ENCODE results near the gene YWHAB.
"Not testable (repeated sequence)": the region's sequence is repeated elsewhere in the genome, so short reads cannot be mapped to it uniquely, and the experiment has no call there.

YWHAB gene

DNA sequence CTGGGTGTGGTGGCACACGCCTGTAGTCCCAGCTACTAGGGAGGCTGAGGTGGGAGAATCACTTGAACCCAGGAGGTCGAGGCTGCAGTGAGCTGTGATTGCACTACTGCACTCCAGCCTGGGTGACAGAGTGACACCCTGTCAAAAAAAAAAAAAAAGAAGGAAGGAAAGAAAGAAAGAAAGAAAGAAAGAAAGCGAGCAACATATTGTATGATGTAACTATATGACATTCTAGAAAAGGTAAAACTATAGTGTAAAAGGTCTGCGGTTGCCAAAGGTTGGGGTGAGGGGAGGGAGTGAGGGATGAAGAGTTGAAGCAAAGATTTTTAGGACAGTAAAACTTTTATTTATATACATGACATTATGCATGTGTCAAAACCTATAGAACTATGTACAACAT lies 3.1 kb upstream of the YWHAB start:
- DNase-seq = not testable (repeated sequence)

DNA sequence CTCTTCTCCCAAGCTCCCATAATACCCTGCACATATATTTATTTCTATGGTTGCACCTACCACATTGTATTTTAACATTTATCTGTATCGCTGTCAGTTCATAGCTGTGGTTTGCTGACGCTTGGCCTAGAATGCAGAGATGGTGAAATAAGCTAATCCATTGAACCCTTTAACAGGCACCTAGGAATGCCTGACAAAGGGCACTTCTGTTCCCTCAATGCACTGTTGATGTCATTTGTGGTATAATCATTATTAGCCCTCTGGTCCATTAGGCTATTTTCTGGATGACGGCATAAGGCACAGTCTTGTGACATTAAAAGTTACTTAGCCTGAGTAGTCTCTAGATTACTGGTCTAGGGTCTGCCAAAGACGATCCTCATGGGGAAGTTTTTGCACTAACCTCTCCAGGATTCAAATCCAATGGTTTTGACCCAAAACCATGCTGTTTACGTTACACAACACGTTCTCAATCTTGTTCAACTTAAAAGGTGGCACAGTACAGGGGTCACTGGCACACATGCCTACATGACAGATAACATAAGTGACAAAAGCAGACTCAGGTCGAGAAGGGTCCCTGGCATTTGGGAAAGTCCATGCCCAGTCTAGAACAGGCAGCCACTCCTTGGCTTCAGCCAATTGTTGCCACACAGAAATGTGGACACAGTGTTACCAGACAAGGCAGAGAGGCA lies 2.1 kb upstream of the YWHAB start:
- DNase-seq = no peak

DNA sequence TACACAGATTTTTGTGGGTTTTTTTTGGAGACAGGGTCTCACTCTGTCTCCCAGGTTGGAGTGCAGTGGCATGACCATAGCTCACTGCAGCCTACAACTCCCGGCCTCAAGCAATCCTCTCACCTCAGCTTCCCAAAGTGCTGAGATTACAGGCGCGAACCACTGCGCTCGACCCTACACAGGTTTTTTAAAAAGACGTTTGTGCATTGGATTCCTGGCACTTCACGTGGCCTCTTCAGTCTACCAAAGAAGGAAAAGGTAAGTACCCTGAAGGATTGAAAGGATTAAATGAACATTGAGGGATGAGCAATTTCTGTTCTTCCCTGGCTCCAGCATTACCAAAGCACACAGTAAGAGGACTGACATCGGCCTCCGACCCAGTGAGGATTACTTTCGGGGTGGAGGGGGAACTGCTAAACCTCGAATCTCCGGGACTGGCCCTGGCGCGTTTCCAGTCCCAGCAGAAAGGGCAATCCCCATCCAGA lies 556 bp upstream of the YWHAB start:
- DNase-seq = no peak

DNA sequence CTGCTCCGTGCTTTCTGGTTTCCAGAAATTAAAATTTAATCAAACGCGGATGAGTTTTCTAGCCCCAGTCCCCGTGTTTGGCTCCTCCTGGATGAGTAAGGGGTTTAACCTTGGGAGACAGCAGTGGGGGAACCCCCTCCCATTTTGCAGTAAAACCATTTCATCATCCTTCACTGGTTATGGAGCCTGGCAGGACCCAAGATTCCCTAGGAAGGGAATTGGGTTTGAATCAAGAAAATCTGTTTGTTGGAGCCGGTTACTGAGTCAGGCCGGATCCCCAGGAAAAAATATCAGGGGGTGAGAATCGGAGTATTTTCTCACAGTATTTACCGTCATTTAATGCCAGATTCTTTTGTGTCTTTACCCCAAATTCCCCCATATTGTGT lies 754 bp downstream of the YWHAB start:
- no peak for DNase-seq

DNA sequence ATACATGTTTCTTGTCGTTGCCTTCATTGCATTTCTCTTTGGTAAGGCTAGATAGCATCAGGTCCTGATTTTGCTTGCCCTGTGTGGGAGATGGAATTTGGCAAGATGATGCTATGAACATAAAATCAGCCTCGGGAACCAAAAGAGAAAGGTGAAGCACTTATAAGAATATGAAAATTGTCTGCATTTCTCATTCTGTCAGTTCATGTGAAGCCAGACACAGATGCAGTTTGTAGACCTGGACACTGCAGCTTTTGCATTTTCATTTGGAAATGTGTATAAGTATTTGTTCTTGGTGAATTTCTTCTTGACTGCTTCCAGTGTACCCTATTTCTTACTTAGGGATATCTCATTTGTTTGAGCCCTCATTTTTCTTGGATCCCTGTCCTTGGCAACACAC lies 1.3 kb downstream of the YWHAB start:
- DNase-seq = no peak

DNA sequence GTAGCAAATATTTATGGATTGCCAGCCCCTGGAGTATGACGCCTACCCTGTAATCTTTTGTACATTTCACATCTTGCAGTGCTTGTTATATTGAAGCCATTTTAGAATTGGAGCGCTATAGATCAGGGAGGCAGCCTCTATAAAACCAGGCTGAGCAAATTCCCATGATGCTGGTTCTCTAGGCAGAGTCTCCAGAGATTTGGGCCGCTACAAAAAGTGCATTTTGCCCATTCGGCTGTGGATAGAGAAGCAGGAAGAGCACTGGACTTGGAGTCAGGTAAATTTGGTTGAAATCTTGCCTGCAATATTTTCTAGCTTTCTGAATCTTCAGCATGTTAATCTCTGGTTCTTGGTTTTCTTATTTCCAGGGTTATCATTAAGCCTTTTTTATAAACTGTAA lies 2.0 kb downstream of the YWHAB start:
- no peak for DNase-seq

DNA sequence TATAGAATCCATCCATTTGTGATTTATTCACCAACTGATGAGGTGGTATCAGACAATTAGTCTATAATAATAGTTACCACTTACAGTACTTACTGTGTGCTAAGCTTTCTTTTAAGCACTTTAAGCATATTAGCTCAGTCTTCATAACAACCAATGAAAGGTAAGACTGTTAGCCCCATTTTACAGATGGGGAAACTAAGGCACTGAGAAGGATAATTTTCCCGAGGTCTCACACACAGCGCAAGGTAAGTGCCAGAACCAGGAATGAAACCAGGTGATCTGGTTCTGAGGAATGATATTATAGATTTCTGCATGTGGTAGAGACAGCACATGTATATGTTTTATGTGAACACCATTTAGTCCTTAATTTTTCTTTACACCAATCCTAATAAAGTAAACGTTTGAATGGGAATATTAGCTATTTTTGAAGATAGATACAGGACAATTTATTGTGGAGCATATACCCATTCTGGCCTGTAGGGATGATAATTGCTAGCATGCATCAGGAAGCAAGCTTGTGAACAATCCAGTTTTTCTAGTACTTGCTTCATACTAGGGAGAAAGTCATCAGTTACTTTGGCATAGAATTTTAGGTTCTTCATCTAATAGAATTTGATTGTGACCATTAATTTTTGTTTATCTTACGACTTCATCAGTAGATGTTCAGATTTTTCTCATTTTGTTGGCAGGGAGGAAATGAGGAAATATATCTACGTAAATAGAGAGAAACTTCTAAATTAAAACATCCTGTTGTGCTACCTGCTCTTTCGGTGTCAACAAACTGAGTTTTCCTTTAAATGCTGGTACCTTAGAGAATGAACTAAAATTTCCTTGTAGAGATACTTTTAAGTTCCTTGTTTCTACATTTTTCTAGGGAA lies 3.0 kb downstream of the YWHAB start:
- peak in 1 of 2 donors; percentile 35 for DNase-seq

DNA sequence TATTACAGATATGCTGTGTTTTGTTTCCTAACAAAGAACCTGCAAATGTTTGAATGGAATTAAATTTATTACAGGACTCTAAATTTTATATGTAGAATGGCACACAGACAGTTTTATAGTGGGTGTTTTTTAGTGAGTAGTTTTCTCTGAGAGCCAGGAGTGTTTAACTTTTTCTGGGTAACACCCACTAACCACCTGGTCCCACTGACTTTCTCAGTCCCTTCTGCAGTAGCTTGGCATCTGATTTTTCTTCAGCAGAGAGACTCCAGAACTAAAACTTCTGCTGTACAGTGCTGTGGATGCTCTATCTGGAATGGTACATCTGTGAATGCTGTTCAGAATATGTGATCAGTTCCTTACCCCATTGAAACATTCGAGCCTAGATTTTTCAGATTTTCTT lies 6.3 kb downstream of the YWHAB start:
- no peak for DNase-seq

DNA sequence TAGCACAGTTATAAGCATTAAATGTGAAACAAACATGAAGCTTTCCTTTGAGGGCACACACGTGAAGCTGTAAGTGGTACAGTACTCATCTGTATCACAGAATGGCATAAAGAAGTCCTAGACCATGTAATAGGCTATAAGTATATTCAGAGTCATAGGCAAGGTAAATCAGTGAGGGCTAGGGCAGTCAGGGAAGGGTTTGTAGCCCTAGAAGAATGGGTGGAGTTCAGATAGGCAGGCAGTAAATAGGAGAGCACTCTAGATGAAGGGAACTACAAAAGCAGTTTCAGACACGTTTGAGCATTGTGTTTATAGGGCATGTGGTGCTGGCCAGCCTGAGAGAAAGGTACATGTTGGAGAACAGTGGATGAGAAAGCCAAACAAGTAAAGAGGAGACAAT lies 9.5 kb downstream of the YWHAB start:
- DNase-seq = no peak

DNA sequence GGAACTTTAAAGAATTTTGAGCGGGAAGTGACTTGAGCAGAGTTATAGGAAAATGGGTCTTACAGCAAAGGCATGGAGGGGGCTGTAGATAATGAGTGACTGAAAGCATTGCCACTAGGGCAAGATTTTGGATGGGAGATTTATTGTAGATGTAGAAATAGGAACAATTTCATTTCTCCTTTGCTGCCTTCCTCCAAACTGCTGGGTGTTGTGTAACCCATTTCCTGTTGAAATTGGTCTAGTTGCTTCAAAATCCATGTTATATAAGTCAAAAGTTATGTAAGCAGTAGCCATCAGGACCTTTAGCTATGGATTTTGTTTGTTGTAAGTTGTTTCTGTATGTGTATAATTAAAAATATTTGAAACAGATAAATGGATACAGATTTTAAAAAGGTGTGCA lies 11.1 kb downstream of the YWHAB start:
- no peak for DNase-seq

DNA sequence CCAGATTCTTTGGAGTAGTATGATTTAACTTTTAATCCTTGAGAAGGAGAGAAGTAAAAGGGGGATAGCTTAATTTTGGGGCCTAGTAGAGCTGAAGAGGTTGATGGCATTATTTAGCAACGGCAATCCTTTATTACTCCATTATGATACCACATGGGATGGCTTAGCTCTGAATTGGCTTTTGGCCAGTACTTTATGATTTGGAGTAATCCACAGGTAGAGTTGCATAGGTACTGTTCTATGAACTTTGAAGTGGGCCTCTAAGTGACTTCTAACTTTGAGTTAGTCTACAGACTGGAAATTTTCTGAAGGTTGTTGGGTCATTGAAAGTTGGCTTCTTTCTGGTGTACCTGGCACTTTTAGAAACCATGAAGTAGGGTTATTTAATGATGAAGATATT lies 11.6 kb downstream of the YWHAB start:
- no peak for DNase-seq

DNA sequence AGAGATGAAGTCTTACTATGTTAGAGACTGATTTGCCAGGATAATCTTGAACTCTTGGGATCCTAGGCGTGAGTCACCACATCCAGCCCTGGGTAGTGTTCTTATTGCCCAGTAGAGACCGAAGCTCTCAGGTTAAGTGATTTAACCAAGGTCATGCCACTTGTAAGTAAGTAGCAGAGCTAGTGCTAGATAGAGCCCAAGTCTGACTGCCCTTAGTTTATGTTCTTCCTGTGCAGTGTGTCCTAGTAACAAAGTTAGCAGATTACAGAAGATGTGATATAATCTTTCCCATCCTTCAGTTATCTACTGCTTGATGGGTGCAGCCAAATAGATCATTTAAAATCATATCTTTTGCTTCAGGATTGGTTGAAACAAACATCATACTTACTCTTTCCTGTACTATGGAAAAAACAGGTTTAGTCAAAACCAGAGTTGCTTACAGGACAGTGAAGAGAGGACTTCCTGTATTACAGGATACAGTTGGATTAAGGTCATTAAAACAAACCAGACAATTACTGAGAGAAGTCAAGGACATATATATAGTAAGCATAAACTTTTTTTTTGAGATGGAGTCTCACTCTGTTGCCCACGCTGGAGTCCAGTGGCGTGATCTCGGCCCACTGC lies 14.8 kb downstream of the YWHAB start:
- no peak for DNase-seq

DNA sequence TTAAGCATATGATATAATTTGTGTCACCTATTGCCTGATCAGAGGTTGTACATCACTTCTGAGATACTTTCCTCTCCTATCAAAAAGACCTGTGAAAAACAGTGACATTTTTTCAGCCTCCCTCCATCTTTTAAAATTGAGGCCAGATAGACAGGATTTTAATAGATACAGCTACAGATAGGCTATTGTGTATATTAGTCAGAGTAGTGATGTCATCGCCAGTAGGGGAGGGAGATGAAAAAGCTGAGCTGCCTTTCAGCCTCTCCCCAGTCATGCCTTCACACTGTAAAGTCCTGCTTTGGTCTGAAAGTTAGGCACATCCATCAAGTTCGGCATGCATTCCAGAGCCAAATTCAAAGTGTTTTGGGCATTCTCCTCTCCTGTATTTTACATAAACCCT lies 16.5 kb downstream of the YWHAB start:
- no peak for DNase-seq

DNA sequence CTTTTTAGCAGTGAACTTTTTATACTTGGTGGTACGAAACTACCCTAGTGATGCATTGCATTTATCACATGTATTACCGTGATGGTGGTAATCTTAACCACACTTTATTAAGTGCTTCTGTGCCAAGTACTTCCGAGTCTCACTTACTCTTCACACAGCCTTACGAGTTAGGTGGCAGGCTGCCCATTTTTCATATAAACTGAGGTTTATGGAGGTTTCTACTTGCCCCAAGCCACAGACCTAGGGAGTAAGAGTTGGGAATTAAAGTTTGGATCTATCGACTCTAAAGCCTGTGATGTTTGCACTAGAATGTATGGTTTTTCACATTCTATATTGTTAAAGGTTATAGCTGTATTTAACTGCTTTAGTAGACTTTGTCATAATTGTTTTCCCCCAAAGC lies 18.9 kb downstream of the YWHAB start:
- no peak for DNase-seq

DNA sequence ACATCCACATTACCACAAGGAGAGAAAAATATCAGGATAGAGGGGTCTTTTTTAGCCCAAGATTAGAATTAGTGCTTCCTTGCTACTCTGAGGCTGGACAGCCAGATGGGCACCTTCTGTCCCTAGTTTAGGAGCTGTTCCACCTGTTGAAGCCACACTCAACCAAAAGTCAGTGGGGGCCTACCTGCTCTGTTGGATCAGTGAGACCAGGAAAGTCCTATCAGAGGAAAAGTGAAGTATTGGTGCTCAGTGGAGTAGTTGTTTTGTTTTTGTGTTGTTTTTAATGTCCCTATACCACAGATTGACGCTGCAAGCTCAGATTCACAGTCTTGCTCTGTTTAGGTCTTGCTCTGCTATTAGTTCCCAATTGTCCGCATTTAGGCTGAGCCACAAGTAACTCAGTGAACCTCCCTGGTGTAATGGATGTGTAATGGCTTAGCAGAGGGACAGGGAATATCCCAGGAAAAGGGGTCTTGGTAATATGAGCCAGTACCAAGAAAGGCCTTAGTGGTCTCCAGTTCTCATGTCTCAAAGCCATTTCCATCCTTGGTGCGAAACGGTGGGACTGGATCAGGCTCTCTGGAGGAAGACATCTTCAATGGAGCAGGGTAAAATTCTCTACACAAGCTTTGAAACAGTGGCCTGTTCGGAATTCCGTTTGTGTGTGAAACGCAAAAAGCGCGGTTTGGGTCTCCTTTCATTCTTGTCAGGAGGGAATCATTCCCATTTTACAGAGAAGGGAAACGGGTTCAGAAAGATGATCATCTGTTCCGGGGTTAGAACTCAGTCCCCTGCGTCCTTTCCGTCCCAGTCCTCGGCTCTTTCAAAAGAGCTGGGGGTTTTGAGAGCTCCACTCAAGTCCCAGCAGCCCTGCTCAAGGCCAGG lies 23.7 kb downstream of the YWHAB start:
- DNase-seq = no peak

DNA sequence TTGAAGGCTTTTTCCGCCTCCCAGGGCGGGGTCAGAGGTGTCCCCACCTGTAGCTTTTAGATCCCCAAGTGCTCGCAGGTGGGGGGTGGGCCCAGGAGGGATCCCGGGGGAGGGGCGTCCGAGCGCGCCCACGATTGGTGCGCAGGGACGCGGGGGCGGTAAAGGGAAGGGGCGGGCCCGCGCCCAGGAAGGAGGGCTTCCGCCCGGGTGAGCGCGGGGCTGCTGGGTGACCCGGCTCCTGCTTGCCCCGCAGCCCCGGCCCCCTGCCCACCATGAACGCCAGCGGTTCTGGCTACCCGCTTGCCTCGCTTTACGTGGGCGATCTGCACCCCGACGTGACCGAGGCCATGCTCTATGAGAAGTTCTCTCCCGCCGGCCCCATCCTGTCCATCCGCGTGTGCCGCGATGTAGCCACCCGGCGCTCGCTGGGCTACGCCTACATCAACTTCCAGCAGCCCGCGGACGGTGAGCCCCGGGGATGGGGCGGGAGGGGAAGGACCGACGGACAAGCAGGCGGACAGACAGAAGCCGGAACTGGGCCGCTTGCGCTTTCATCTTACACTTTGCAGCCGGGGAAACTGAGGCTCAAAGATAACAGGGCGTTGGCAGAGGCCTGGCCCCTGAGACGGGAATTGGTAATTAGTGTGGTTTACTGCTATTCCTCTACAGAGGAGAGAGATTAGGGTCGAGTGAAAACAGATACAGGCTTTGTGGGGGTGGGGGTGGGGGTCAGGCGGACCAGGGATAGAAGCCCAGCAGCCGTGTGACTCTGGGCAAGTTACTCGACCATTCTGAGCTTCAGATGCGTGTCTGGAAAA lies 24.6 kb downstream of the YWHAB start, which contains the start of gene PABPC1L:
TSS of gene PABPC1L (plus strand) at position 189 of the 818 bp plus-strand sequence. CDS start at position 273, 84 bp downstream.
- peak; percentile 77 to 79 for DNase-seq

DNA sequence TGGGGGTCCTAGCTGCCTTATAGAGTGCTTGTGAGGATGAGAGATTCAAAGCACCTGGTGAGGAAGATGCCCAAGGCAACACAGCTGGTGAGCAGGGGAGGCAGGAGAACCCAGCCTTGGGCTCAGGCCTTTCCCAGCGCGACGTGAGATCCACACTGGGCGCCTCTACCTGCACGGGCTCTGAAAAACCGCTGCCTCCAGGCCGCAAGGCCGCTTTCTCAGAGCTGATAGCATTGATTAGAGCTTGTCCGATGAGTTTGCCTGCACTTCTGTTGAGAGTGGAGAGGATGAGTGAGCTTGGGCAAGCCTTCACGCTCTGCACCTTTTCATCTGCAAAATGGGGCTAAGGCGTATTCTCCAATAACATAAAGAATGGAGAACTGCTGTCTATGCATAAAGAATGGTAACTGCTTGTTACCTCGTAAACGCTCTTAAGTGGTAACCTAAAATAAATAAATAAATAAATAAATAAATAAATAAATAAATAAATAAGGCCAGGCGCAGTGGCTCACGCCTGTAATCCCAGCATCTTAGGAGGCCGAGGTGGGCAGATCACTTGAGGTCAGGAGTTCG lies 25.3 kb downstream of the YWHAB start:
- no peak for DNase-seq

DNA sequence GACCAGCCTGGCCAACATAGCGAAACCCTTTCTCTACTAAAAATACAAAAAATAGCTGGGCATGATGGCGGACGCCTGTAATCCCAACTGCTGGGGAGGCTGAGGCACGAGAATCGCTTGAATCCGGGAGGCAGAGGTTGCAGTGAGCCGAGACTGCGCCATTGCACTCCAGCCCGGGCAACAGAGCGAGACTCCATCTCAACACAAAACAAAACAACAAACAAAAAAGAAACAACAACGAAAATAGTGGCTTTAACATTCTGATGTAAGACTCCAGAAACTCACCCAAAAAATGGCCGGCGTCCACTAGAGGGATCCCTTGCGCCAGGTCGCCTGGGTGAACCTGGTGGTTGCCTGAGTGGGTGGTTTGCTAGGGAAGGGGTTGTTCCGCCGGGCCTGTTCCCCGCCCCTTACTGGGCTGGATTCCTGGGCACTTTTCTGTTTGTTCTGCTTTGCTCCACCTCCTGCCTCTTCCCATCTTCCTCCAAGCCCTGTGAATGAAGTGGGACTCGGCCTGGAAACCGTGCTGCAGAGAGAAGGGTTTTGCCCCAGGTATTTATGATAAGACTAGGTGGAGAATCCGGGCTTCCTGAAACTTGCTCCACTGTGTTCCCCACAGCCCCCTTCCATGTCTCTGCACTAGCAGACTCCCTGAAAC lies 25.9 kb downstream of the YWHAB start:
- DNase-seq = peak; percentile 47 to 50

DNA sequence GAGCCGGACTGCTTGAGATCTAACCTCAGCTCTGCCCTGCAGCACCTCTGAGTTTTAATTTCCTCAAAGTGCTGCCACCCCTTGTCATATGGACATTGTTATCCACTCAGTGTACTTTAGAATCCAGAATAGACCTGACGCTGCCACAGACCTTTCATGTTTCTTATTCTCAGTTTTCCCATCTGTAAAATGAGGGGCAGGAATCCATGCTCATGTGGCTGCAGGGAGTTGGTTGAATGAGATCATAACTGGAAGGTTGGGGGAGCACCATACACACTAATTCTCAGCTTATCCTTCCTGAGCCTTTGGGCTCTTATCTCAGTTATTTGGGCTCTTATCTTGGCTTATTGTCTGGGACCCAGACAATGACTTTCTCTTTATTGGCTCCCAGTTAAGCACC lies 26.7 kb downstream of the YWHAB start:
- DNase-seq = no peak

DNA sequence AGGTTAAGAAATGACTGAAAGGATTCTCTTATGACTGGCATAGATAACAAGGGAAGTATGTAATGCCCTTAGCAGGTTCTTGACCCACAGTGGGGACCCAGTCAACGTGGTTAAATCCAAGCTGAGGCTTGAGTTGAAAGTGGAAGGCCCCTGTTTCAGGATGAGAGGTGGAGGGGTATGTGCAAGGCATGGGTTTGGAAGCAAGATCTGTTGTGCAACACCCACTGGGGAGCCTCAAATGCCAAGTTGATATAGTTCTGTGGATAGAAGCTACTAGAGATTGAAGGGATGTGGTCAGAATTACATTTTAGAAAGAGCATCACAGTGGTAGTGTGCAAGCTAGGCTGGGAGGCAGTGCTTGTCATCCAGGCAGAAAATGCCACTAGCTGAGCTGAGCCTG lies 29.4 kb downstream of the YWHAB start:
- DNase-seq = no peak

DNA sequence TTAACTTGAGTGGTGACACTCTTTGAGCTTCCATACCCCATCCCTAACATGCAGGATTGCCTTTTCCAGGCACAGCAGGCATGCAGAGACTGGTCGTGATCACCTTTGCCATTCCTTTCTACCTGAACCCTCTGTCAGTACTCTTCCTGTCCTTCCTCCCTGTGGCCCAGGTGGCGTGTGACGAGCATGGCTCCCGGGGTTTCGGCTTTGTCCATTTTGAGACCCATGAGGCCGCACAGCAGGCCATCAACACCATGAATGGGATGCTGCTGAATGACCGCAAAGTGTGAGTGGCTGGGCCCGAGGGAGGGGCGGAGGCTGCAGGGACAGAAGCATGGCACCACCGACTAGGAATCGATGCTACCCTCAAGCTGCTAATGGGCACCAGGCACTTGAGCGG lies 31.1 kb downstream of the YWHAB start:
- DNase-seq = no peak

Measured in CD4-positive, alpha-beta T cell treated with Interleukin-4 for 1 hour (primary cell).